Heart right ventricle (tissue), 16 donors: ENCODE results near the gene RASAL1. TPM values are rescaled to one million over a fixed set of nuclear protein-coding genes. Genes with fewer than 3 reads are reported as not detected.
A peak's percentile ranks its signal among the peaks of the same experiment; 100 is the strongest.

Experiments used
- ATAC-seq, 8 donors: fragments of 200-7000 bp; cut with Tn5 transposase; one replicate each; pipeline ENCODE4 v1.9.1; 2020; ENCODE audit warnings: mild to moderate bottlenecking in 8 of 8, moderate library complexity in 8 of 8, moderate number of reproducible peaks in 1 of 8
- DNase-seq, 2 donors: peaks; one replicate each; pipeline ENCODE4 v3.0.0-alpha.2; 2020
- H3K27ac ChIP-seq, 10 donors: fragments of 200-600 bp; sonication (generic) in 2 of 10; one replicate each; pipeline versions ENCODE4 v1.5.0 to v1.8.0; 2020 to 2022; ENCODE audit warnings: mild to moderate bottlenecking in 3 of 10
- H3K27me3 ChIP-seq, 7 donors: fragments of 200-600 bp; one replicate each; pipeline ENCODE4 v1.8.0; 2021 to 2022; ENCODE audit warnings: mild to moderate bottlenecking in 2 of 7
- H3K36me3 ChIP-seq, 9 donors: fragments of 200-600 bp; sonication (generic) in 1 of 9; one replicate each; pipeline versions ENCODE4 v1.5.0 to v1.8.0; 2020 to 2022; ENCODE audit warnings: mild to moderate bottlenecking in 2 of 9
- H3K4me1 ChIP-seq, 9 donors: fragments of 200-600 bp; sonication (generic) in 1 of 9; one replicate each; pipeline versions ENCODE4 v1.5.0 to v1.8.0; 2020 to 2022; ENCODE audit warnings: mild to moderate bottlenecking in 4 of 9
- H3K4me3 ChIP-seq, 10 donors: fragments of 200-600 bp; sonication (generic) in 2 of 10; one replicate each; pipeline versions ENCODE4 v1.5.0 to v1.8.0; 2020 to 2022; ENCODE audit warnings: mild to moderate bottlenecking in 7 of 10, moderate library complexity in 2 of 10
- H3K9me3 ChIP-seq, 11 donors: fragments of 200-600 bp in 10 of 11; sonication (generic) in 2 of 11; one replicate each; pipeline versions ENCODE4 v1.5.0 to v1.8.0; 2013 to 2022; ENCODE audit warnings: mild to moderate bottlenecking in 2 of 11, control low read depth in 1 of 11, moderate library complexity in 1 of 11
- WGBS, 2 donors: extraction: QIAGEN DNeasy Blood & Tissue Kit; methylation state at CpG; one replicate each; pipeline ENCODE4 v1.1.7; 2013; ENCODE audit warnings: inconsistent platforms in 1 of 2; 5-methylcytosine and 5-hydroxymethylcytosine counted together
- intact Hi-C, 10 donors: fragments of 100-400 bp; cut with DNase I; formaldehyde crosslinking; loops; one replicate each; pipeline versions ENCODE4 v1.11.1 to v1.14.2; 2022
- polyA plus RNA-seq, 2 donors: library from polyadenylated mRNA; stranded (reverse); fragments of 200-250 nt; gene quantifications; one replicate each; pipeline ENCODE4 v1.2.3, GENCODE V29; 2013
- total RNA-seq, 10 donors: library from RNA; stranded (reverse); fragmentation: NEBNext Ultra II Directional in 3 of 10; extraction: Animal tissue kit (Norgen Biotek cat#: 25700) in 3 of 10; gene quantifications; one replicate each; pipeline versions ENCODE4 v1.2.1 to v1.2.4, GENCODE V29; 2021 to 2023
- TF ChIP-seq, protein P1 (sequence below), 9 donors: fragments of 200-600 bp; sonication (generic) in 2 of 9; IDR thresholded peaks; one replicate each; pipeline versions ENCODE4 v1.5.0 to v1.8.0; 2021 to 2022; ENCODE audit warnings: antibody characterized with exemption in 9 of 9, mild to moderate bottlenecking in 5 of 9, moderate library complexity in 1 of 9
- donor health status: Arrhythmogenic right ventricular cardiomyopathy.
- donor health status: ischemic (EF 13 %, LVEDD 7.1; RV severe dilation, severe dysfunction).
- donor health status: healthy with polysubstance abuse.
- donor health status: DM: no; HTN: yes; CAD: no.
- donor health status: DM: no; HTN: no; CAD: no.
- donor health status: ischemic (EF 25% LVEDD 6.9; RV normal size, moderate dysfunction).
- donor health status: ischemic (EF 25% LVEDD 5.7; RV mildly dilated, moderate dysfunction).
- donor health status: healthy.
- donor health status: DM: yes; HTN: yes; CAD: no.
- donor health status: Ischemic cardiomyopathy.
- donor health status: ischemic (EF 35%, LVEDD 5.7; RV mildly dilated, moderate dysfunction).
- donor health status: nonischemic (EF 11% LVEDD 7.7; RV severe dilation, severe dysfunction).
- donor health status: DM: yes; HTN: yes; CAD: no.
- donor health status: PGD.
- donor health status: ischemic (EF 29% LVEDD 5.4; RV normal size, mild dysfunction).
- donor health status: nonischemic (EF 23%, LVEDD 6.1; RV moderate dilation, normal function).

The RASAL1 gene
- total and polyA plus RNA-seq, 12 donors = not detected

DNA sequence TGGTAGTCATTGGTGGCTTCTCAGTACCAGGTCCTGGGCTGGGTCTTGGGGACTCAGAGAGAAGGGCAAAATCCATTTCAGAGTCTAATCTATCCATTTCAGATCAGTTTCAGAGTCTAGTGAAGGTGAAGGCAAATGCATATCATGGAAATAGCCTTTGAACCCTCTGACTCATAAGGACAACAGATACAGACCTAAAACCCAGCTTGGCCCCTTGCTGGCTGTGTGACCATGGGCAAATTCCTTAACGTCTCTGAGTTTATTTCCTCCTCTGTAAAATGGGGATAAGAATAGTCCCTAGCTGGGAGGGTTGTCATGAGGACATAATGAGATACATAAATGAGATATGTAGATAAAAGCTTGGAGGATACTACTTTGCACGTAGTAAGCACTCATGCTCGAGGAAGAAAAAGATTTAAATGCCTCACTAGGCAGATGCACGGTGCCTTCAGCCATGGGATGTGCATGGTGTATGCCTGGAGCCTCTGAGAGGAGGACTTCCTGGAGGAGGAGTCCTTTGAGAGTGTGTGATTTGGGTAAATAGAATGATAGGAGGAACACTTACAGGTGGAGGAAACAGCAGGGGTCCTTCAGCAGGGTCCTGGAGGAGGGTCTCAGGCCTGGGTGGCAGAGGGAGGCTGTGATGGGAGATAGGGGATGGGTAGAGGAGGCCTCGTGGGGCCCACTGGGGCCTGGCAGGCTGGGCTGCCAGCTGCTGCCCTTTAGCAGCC, 71.0 kb downstream of the RASAL1 start:
- intact Hi-C loops = no loop called here
- ATAC-seq = no peak
- peaks cover 0 to 10% (median 0%) of the 10 kb centered on the region in 9 donors for H3K4me1 ChIP-seq
- peaks cover 0 to 58% (median 28%) of the 10 kb centered on the region in 7 donors for H3K27me3 ChIP-seq
- TF ChIP-seq, protein P1, sequence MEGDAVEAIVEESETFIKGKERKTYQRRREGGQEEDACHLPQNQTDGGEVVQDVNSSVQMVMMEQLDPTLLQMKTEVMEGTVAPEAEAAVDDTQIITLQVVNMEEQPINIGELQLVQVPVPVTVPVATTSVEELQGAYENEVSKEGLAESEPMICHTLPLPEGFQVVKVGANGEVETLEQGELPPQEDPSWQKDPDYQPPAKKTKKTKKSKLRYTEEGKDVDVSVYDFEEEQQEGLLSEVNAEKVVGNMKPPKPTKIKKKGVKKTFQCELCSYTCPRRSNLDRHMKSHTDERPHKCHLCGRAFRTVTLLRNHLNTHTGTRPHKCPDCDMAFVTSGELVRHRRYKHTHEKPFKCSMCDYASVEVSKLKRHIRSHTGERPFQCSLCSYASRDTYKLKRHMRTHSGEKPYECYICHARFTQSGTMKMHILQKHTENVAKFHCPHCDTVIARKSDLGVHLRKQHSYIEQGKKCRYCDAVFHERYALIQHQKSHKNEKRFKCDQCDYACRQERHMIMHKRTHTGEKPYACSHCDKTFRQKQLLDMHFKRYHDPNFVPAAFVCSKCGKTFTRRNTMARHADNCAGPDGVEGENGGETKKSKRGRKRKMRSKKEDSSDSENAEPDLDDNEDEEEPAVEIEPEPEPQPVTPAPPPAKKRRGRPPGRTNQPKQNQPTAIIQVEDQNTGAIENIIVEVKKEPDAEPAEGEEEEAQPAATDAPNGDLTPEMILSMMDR (IDR thresholded peaks at IDR 0.05) = no peak
- H3K9me3 ChIP-seq = no peaks in the 10 kb centered on the region
- H3K36me3 ChIP-seq = no peaks in the 10 kb centered on the region
- WGBS, 2 donors = 62 to 65% methylated on average over 5 of the region's 5 CpGs
- no peak overlapping the region for H3K4me3 ChIP-seq
- DNase-seq = no peak
- no peak overlapping the region for H3K27ac ChIP-seq

DNA sequence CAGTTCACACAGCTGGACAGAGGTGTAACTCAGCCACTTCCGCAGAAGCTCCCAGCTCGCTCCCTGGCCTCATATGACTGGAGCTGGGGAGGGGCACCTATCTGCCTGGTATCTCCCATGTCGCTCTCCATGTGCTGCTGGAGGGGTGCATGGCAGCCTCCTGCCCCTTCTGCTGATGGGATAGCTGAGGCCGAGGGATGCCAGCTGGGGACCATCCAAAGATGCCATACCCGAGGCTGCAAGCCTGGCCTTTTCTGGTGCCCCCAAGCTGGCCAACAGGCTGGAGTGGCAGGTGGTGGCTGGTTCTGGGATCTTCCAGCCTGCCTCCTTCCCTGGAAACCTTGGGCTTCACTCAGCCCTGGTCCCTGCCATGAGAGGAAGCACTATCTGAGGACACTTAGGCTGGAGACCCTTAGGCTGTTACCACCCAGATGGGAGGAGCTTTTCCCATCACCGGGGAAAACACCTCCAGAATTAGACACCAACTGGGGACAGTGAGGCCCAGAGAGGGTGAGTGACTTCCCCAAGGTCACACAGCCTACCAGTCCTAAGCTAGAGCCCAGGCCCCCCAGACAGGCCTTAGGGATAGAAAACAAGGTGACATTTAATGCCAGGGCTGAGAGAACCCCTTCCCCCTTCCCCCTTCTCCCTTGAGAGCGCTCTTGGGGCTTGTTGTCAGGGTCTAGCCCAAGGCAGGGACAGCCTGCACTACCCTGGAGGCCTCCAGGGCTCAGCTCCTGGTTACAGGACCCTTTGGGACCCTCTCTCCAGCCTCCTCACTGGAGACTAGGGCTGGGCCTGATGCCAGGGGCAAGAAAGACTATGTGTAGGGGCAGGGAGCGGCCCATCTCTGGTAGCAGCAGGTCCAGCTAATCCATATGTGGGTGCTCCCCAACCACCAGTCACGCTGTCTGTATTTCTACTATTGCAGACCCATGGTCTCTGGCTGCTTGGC, 71.9 kb downstream of the RASAL1 start:
- H3K9me3 ChIP-seq = no peaks in the 10 kb centered on the region
- WGBS, 2 donors = 82 to 84% methylated on average over 9 of the region's 9 CpGs
- no peak overlapping the region for H3K27ac ChIP-seq
- no peak overlapping the region for H3K4me3 ChIP-seq
- peak in 1 of 8 donors; percentile 9 for ATAC-seq
- no peak for DNase-seq
- peaks cover 0 to 63% (median 28%) of the 10 kb centered on the region in 7 donors for H3K27me3 ChIP-seq
- H3K36me3 ChIP-seq = no peaks in the 10 kb centered on the region
- TF ChIP-seq, protein P1 (IDR thresholded peaks at IDR 0.05) = no peak
- peaks cover 0 to 6% (median 0%) of the 10 kb centered on the region in 9 donors for H3K4me1 ChIP-seq
- intact Hi-C loops = no loop called here

DNA sequence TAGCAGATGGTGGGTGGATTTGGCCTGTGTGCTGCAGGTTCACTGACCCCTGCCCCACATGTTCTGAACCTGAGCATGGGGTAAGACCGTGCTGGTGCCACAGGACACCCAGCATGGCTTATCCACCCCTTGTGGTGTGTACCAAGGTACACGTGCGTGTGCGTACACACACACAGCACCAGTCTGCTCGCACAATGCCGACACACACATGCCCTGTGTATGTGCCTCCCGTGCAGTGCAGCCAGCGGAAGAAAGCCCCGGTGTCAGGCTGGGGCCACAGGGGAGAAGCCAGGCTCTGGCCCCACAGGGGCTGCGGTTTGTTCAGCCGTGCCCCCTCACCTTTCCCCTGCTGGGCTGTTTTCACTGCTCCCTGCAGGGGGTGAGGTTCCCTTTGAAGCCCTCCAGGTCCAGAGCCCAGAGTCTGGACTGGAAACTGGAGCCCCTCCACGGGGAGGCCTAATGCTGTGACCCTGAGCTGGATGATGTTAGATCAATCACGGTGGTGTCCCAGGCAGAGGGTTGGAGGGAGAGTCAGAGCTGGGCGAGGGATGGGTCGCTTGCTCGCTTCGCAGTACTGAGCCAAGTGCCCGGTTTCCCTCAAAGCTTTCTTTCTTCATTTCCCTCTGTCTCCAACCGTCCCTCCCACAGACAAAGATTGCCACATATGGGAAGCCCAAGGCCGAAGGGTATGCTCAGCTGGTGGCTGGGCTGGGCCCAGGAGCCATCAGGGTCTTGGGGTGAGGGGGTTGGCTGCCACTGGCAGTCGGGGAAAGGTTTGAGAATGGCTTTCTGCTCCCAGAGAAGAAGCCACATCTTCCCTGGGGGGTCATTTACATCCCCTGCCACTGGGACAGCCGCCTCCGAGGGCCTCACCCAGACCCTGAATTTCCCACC, 72.8 kb downstream of the RASAL1 start:
- Histone ChIP-seq H3K36me3 (no peaks in the 10 kb centered on the region), H3K27ac (no peak overlapping the region), H3K27me3 (peaks cover 0 to 70% (median 37%) of the 10 kb centered on the region in 7 donors), H3K4me1 (peaks cover 0 to 6% (median 0%) of the 10 kb centered on the region in 9 donors), H3K9me3 (no peaks in the 10 kb centered on the region), H3K4me3 (no peak overlapping the region)
- ATAC-seq (no peak), DNase-seq (no peak)
- 58 to 61% methylated on average over 23 of the region's 23 CpGs for WGBS, 2 donors
- TF ChIP-seq, protein P1 (IDR thresholded peaks at IDR 0.05) = no peak
- intact Hi-C loops = no loop called here
